GM20431 (cell line): ENCODE results near the gene LRSAM1.

ENCODE experiments used
- in situ Hi-C: fragments of 300-500 bp; cut with MseI, MboI; formaldehyde crosslinking; loops from one replicate; pipeline ENCODE4 v1.15.0; 2020; ENCODE audit warnings: low sequenced_read_pairs; ENCODE audit not compliant: unreplicated experiment

The LRSAM1 gene

GRCh38 chr9:127507751-127508648, 56.7 kb downstream of the LRSAM1 start:
- in situ Hi-C loops: no loop called here

- in situ Hi-C loops: no loop called here
Observed at GRCh38 chr9:127508901-127509260, 57.6 kb downstream of the LRSAM1 start.

- in situ Hi-C loops: no loop called here
Observed at GRCh38 chr9:127509261-127509954, 58.1 kb downstream of the LRSAM1 start.

- in situ Hi-C loops: no loop called here
Observed at GRCh38 chr9:127509955-127510299, 58.6 kb downstream of the LRSAM1 start.

- in situ Hi-C loops: no loop called here
Observed at GRCh38 chr9:127514468-127514867, 63.2 kb downstream of the LRSAM1 start.

- in situ Hi-C loops: no loop called here
Observed at GRCh38 chr9:127516835-127517607, 65.7 kb downstream of the LRSAM1 start.

- in situ Hi-C loops: no loop called here
Observed at GRCh38 chr9:127517620-127518019, 66.3 kb downstream of the LRSAM1 start.

GRCh38 chr9:127518091-127518856, 67.0 kb downstream of the LRSAM1 start:
- in situ Hi-C loops: no loop called here

- in situ Hi-C loops: no loop called here
Observed at GRCh38 chr9:127519301-127520166, 68.2 kb downstream of the LRSAM1 start.

- in situ Hi-C loops: no loop called here
Observed at GRCh38 chr9:127520941-127521918, 69.9 kb downstream of the LRSAM1 start.

GRCh38 chr9:127521919-127522304, 70.6 kb downstream of the LRSAM1 start:
- in situ Hi-C loops: no loop called here

GRCh38 chr9:127522727-127523126, 71.4 kb downstream of the LRSAM1 start:
- in situ Hi-C loops: no loop called here

- in situ Hi-C loops: no loop called here
Observed at GRCh38 chr9:127523312-127523851, 72.1 kb downstream of the LRSAM1 start.

GRCh38 chr9:127524373-127524772, 73.1 kb downstream of the LRSAM1 start:
- in situ Hi-C loops: no loop called here

- in situ Hi-C loops: no loop called here
Observed at GRCh38 chr9:127525401-127526188, 74.3 kb downstream of the LRSAM1 start.

- in situ Hi-C loops: no loop called here
Observed at GRCh38 chr9:127526655-127527559, 75.6 kb downstream of the LRSAM1 start.
